ENCODE data around the gene ELL2. TPM values are rescaled to one million over a fixed set of nuclear protein-coding genes. Genes with fewer than 3 reads are reported as not detected.

Gene ELL2
- total RNA-seq, 1 experiment from 2014 or later, result 24.4 TPM

DNA sequence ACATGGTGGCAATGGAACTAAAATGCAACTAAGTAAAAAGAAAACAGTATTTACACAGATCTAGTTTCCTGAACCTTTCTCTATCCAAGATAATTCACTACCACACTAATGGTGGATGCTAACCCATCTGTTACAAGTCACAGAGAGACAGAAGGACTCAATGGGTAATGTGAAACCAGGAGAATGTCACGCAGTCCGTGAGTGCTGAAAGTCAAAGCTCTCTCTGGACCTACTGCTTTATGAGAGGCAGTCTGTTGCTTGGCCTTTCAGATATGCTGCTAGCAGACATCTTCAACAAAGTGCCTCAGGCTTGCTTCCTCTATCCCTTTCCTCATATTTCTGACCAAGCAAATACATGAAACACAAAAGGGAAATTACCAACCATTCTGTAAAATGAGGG lies 70.2 kb downstream of the ELL2 start (continued):
- TF ChIP-seq TCF7 (CRISPR knock-in tag; IDR thresholded peaks at IDR 0.05; ENCODE audit: low read depth) (no peak), MXD4 (CRISPR knock-in tag; IDR thresholded peaks at IDR 0.05; ENCODE audit: borderline replicate concordance) (no peak), GTF2I (CRISPR knock-in tag; conservative IDR thresholded peaks at IDR 0.05) (no peak)

DNA sequence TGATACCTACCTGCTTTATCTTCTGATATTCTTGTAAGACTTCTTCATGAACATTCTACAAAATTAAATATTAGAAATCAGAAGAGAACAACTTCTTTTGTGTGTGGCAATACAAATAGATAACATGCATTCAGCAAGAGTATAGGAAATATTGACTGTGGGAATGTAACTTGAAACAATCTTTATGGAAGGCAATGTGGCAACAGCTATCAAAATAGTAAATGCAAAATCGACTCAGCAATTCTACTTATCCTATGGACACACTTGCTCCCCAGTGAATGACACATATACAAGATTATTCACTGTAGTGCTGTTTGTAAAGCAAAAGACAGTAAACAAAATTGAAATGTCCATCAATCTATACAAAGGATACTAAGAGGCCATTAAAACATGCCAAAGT lies 72.6 kb downstream of the ELL2 start:
- Mint-ChIP-seq H3K27me3 (ENCODE audit: low read depth) (no peaks in the 10 kb centered on the region), H3K4me3 (no peak overlapping the region), H3K9me3 (no peaks in the 10 kb centered on the region), H3K27ac (no peak overlapping the region), H3K4me1 (no peaks in the 10 kb centered on the region), H3K36me3 (no peaks in the 10 kb centered on the region)
- TF ChIP-seq TEAD4 (CRISPR knock-in tag; IDR thresholded peaks at IDR 0.05) (no peak), ZNF425 (CRISPR knock-in tag; conservative IDR thresholded peaks at IDR 0.05) (no peak), GABPB1 (CRISPR knock-in tag; IDR thresholded peaks at IDR 0.05) (no peak), ZNF263 (CRISPR knock-in tag; IDR thresholded peaks at IDR 0.05; ENCODE audit: low read depth) (no peak), AFF4 (CRISPR knock-in tag; IDR thresholded peaks at IDR 0.05; ENCODE audit: borderline replicate concordance) (no peak), ZMAT4 (CRISPR knock-in tag; IDR thresholded peaks at IDR 0.05) (no peak), NR3C1 (CRISPR knock-in tag; conservative IDR thresholded peaks at IDR 0.05; ENCODE audit: low read depth) (no peak), CREB1 (CRISPR knock-in tag; IDR thresholded peaks at IDR 0.05) (no peak), ZNF317 (CRISPR knock-in tag; IDR thresholded peaks at IDR 0.05; ENCODE audit: borderline replicate concordance, low read depth) (no peak), ZNF396 (CRISPR knock-in tag; IDR thresholded peaks at IDR 0.05; ENCODE audit: borderline replicate concordance) (no peak), NFE2L1 (CRISPR knock-in tag; IDR thresholded peaks at IDR 0.05) (no peak), AR (CRISPR knock-in tag; IDR thresholded peaks at IDR 0.05) (no peak), SP1 (CRISPR knock-in tag; conservative IDR thresholded peaks at IDR 0.05) (no peak), E2F5 (CRISPR knock-in tag; IDR thresholded peaks at IDR 0.05) (no peak), PREB (CRISPR knock-in tag; IDR thresholded peaks at IDR 0.05; ENCODE audit: borderline replicate concordance) (no peak), ZNF138 (CRISPR knock-in tag; conservative IDR thresholded peaks at IDR 0.05) (no peak), RELA (CRISPR knock-in tag; IDR thresholded peaks at IDR 0.05; ENCODE audit: borderline replicate concordance) (no peak)
- TF ChIP-seq, protein P1, sequence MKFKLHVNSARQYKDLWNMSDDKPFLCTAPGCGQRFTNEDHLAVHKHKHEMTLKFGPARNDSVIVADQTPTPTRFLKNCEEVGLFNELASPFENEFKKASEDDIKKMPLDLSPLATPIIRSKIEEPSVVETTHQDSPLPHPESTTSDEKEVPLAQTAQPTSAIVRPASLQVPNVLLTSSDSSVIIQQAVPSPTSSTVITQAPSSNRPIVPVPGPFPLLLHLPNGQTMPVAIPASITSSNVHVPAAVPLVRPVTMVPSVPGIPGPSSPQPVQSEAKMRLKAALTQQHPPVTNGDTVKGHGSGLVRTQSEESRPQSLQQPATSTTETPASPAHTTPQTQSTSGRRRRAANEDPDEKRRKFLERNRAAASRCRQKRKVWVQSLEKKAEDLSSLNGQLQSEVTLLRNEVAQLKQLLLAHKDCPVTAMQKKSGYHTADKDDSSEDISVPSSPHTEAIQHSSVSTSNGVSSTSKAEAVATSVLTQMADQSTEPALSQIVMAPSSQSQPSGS (CRISPR knock-in tag; IDR thresholded peaks at IDR 0.05; ENCODE audit: borderline replicate concordance, low read depth), result no peak
- ChIA-PET CTCF (no interaction called here), POLR2A (no interaction called here)
- no peak for ATAC-seq
- no peak for DNase-seq (ENCODE audit: low spot score)
